Uterus (tissue), 2 donors: ENCODE measurements around the gene LDLRAD4.

Experiments used
- POLR2A ChIP-seq, 2 donors: fragments of 450-650 bp; IDR thresholded peaks; one replicate each; pipeline ENCODE4 v1.6.1; 2016; ENCODE audit warnings: antibody characterized with exemption in 2 of 2, mild to moderate bottlenecking in 1 of 2, moderate library complexity in 1 of 2
- TF ChIP-seq, protein P1 (sequence below), 4 experiments: fragments of 200-600 bp in 2 of 4; fragments of 450-650 bp in 2 of 4; sonication (generic) in 2 of 4; IDR thresholded peaks; one replicate each; pipeline ENCODE4 v1.5.1; 2016 to 2019; ENCODE audit warnings: antibody characterized with exemption in 4 of 4, mild to moderate bottlenecking in 2 of 4, moderate library complexity in 1 of 4

DNA sequence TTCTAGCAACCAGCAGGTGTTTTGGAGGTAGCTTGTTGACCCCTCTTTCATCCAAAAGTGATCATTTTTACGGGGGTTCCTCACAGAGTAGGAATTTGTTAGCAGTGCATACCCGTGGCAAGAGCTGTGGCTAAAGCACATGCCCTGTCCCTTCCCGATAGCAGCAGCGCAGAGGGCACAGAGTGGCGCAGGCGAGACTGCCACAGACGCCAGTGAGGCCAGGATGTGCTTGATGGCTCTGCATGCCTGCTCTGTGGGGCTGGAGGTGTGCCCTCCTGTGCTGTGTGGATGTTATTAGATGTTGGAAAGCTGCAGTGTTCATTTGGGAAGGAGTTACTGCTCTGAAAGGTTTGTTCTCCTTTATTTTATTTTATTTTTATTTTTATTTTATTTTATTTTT lies 354.2 kb downstream of the LDLRAD4 start:
- TF ChIP-seq, protein P1, sequence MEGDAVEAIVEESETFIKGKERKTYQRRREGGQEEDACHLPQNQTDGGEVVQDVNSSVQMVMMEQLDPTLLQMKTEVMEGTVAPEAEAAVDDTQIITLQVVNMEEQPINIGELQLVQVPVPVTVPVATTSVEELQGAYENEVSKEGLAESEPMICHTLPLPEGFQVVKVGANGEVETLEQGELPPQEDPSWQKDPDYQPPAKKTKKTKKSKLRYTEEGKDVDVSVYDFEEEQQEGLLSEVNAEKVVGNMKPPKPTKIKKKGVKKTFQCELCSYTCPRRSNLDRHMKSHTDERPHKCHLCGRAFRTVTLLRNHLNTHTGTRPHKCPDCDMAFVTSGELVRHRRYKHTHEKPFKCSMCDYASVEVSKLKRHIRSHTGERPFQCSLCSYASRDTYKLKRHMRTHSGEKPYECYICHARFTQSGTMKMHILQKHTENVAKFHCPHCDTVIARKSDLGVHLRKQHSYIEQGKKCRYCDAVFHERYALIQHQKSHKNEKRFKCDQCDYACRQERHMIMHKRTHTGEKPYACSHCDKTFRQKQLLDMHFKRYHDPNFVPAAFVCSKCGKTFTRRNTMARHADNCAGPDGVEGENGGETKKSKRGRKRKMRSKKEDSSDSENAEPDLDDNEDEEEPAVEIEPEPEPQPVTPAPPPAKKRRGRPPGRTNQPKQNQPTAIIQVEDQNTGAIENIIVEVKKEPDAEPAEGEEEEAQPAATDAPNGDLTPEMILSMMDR (IDR thresholded peaks at IDR 0.05) = no peak
- no peak for TF ChIP-seq POLR2A (IDR thresholded peaks at IDR 0.05)
